ENCODE results near the gene FRS2. TPM values are rescaled to one million over a fixed set of nuclear protein-coding genes. Genes with fewer than 3 reads are reported as not detected.

The FRS2 gene
- total RNA-seq, 1 donor from 2014 or later = 31.0 TPM

DNA sequence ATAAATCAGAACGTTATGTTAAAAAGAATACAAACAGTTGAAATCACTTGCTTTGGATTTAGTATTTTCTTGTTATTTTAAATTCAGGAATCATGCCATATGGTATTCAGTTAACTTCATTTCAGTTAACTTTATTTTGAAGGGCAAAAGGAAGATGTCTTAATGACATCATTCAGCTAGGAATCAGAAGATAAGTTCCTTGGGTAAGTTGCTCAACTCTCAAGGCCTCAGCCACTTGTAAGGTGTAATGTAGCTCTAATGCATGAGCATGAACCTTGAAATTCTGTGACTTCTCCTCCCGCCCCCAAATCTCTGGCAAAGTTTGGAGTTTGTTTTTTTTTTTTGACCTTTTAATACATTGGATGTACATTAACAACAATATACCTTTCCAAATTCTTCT, 42.6 kb downstream of the FRS2 start:
- Histone ChIP-seq H3K4me1 (peaks cover 26% of the 10 kb centered on the region), H3K4me3 (no peak overlapping the region), H3K27me3 (no peaks in the 10 kb centered on the region), H3K36me3 (no peaks in the 10 kb centered on the region), H3K27ac (no peak overlapping the region), H3K9me3 (no peaks in the 10 kb centered on the region)
- intact Hi-C loops (cut with DNase I) = no loop called here
- no peak for DNase-seq
- no peak for ATAC-seq
- TF ChIP-seq, protein P1, sequence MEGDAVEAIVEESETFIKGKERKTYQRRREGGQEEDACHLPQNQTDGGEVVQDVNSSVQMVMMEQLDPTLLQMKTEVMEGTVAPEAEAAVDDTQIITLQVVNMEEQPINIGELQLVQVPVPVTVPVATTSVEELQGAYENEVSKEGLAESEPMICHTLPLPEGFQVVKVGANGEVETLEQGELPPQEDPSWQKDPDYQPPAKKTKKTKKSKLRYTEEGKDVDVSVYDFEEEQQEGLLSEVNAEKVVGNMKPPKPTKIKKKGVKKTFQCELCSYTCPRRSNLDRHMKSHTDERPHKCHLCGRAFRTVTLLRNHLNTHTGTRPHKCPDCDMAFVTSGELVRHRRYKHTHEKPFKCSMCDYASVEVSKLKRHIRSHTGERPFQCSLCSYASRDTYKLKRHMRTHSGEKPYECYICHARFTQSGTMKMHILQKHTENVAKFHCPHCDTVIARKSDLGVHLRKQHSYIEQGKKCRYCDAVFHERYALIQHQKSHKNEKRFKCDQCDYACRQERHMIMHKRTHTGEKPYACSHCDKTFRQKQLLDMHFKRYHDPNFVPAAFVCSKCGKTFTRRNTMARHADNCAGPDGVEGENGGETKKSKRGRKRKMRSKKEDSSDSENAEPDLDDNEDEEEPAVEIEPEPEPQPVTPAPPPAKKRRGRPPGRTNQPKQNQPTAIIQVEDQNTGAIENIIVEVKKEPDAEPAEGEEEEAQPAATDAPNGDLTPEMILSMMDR (IDR thresholded peaks at IDR 0.05) = no peak

DNA sequence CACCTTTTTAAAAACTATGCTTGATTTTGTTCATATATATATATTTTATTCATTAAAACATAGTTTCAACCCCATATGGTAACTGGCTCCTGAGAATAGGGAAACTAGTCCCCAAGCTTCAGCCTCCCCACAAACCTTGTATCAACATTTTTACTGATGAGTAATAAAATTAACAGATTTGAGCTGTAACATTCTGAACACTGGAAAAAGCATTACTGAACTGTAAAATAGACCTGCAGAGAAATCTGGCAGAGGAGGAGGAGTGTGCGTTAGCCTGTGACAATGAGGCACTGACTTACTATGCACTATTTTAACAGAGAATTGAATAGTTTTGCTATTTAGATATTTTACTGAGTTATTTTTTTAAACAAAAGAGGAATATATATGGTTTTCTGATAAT, 43.1 kb downstream of the FRS2 start:
- TF ChIP-seq, protein P1 (IDR thresholded peaks at IDR 0.05) = no peak
- no peaks in the 10 kb centered on the region for H3K9me3 ChIP-seq
- no peak overlapping the region for H3K4me3 ChIP-seq
- no peak overlapping the region for H3K27ac ChIP-seq
- H3K27me3 ChIP-seq = no peaks in the 10 kb centered on the region
- ATAC-seq (no peak), DNase-seq (no peak)
- H3K36me3 ChIP-seq = no peaks in the 10 kb centered on the region
- H3K4me1 ChIP-seq = peaks cover 26% of the 10 kb centered on the region
- intact Hi-C loops (cut with DNase I) = no loop called here

DNA sequence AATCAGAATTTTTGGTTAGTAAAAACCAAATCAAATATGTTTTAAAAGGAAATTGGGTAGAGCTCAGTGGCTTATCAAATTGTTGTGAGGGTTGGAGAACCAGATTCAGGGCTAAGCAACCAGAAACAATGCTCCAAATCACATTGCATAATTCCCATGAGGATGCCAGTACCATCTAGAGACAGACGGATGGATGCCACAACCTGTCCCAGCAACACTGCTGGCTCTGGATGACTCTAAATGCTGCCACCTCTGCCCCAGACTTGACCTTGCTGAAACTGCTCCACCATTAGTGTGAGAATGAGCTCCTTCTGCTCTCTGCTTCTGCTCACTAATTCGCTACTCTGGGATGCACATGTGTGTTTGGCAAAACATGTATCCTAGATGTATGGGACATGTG, 43.9 kb downstream of the FRS2 start:
- no peak overlapping the region for H3K27ac ChIP-seq
- H3K9me3 ChIP-seq = no peaks in the 10 kb centered on the region
- peaks cover 26% of the 10 kb centered on the region for H3K4me1 ChIP-seq
- no peak overlapping the region for H3K4me3 ChIP-seq
- no peaks in the 10 kb centered on the region for H3K27me3 ChIP-seq
- DNase-seq (no peak), ATAC-seq (no peak)
- intact Hi-C loops (cut with DNase I) = no loop called here
- no peaks in the 10 kb centered on the region for H3K36me3 ChIP-seq
- TF ChIP-seq, protein P1 (IDR thresholded peaks at IDR 0.05) = no peak

DNA sequence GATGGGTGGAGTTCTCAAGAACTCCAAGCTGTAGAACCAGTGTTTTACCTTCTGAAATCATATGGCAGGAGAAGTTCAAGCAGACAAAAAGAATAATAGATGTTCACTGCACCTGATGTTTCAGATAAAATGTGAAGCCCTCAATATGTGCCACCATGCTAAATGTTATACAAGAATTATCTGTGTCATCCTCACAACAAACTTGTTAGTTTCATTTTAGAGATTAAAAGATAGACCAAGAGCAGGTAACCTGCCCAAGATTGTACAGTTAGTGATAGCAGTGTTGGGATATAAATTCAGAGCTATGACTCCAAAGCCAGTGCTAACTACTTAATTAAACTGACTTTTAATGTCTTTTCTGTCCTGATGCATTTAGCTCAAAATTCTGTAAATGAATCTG, 44.7 kb downstream of the FRS2 start:
- peaks cover 25% of the 10 kb centered on the region for H3K4me1 ChIP-seq
- DNase-seq (no peak), ATAC-seq (no peak)
- H3K27me3 ChIP-seq = no peaks in the 10 kb centered on the region
- H3K4me3 ChIP-seq = no peak overlapping the region
- H3K27ac ChIP-seq = no peak overlapping the region
- intact Hi-C loops (cut with DNase I) = no loop called here
- H3K36me3 ChIP-seq = no peaks in the 10 kb centered on the region
- no peaks in the 10 kb centered on the region for H3K9me3 ChIP-seq
- TF ChIP-seq, protein P1 (IDR thresholded peaks at IDR 0.05) = no peak

GRCh38 chr12:69515394-69515930, 45.3 kb downstream of the FRS2 start:
- Histone ChIP-seq H3K36me3 (no peaks in the 10 kb centered on the region), H3K9me3 (no peaks in the 10 kb centered on the region), H3K4me3 (no peak overlapping the region), H3K4me1 (peaks cover 18% of the 10 kb centered on the region), H3K27me3 (no peaks in the 10 kb centered on the region), H3K27ac (no peak overlapping the region)
- DNase-seq (no peak), ATAC-seq (no peak)
- TF ChIP-seq, protein P1 (IDR thresholded peaks at IDR 0.05) = no peak
- intact Hi-C loops (cut with DNase I) = no loop called here

DNA sequence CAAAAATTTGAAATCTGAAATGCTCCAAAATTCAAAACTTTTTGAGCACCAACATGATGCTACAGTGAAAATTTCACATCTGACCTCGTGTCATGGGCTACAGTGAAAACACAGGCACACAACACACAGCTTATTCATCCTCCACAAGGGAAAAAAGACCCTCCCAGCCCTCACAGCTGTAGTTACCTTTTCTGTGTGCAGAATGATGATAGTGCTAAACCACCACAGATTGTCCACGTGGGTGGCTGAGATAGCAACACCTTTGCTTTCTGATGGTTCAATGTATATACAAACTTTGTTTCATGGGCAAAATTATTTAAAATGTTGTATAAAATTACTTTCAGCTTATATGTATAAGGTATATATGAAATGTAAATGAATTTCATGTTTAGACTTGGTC, 46.8 kb downstream of the FRS2 start:
- Histone ChIP-seq H3K4me1 (peaks cover 11% of the 10 kb centered on the region), H3K27me3 (no peaks in the 10 kb centered on the region), H3K4me3 (no peak overlapping the region), H3K9me3 (no peaks in the 10 kb centered on the region), H3K36me3 (no peaks in the 10 kb centered on the region), H3K27ac (no peak overlapping the region)
- DNase-seq = no peak
- TF ChIP-seq, protein P1 (IDR thresholded peaks at IDR 0.05) = no peak
- intact Hi-C loops (cut with DNase I) = no loop called here
- ATAC-seq = no peak
